WTC11 (cell line): ENCODE results near the gene CCHCR1. TPM values are rescaled to one million over a fixed set of nuclear protein-coding genes. Genes with fewer than 3 reads are reported as not detected.
"Not testable (repeated sequence)": the region's sequence is repeated elsewhere in the genome, so short reads cannot be mapped to it uniquely, and the experiment has no call there.

Experiments
- ATAC-seq: fragments of 200-7000 bp; cut with Tn5 transposase; 2 replicates; pipeline ENCODE4 v1.10.0; 2021; ENCODE audit warnings: mild to moderate bottlenecking, moderate library complexity
- CTCF ChIA-PET: fragments of 300-600 bp; sonication (Branson Sonifier 250); formaldehyde crosslinking; loops from one replicate; lab custom pipeline; 2021; ENCODE audit warnings: antibody characterized with exemption; lab: Charles Lee
- POLR2A ChIA-PET: fragments of 350-600 bp; sonication (Branson Sonifier 250); formaldehyde crosslinking; loops from one replicate; lab custom pipeline; 2021; ENCODE audit warnings: antibody characterized with exemption; lab: Charles Lee
- DNase-seq: peaks from one replicate; pipeline ENCODE4 v3.0.0; 2021; ENCODE audit warnings: low spot score
- H3K27ac Mint-ChIP-seq: 2 replicates; pipeline ENCODE4 v1.8.0; 2021; ENCODE audit warnings: mixed read lengths
- H3K27me3 Mint-ChIP-seq: 2 replicates; pipeline ENCODE4 v1.8.0; 2021; ENCODE audit warnings: low read depth, mild to moderate bottlenecking, moderate library complexity, mixed read lengths
- H3K36me3 Mint-ChIP-seq: 2 replicates; pipeline ENCODE4 v1.8.0; 2021; ENCODE audit warnings: mixed read lengths
- H3K4me1 Mint-ChIP-seq: 2 replicates; pipeline ENCODE4 v1.8.0; 2022; ENCODE audit warnings: mixed read lengths
- H3K4me3 Mint-ChIP-seq: 2 replicates; pipeline ENCODE4 v1.8.0; 2021; ENCODE audit warnings: mild to moderate bottlenecking, moderate library complexity, mixed read lengths
- H3K9me3 Mint-ChIP-seq: 2 replicates; pipeline ENCODE4 v1.8.0; 2021; ENCODE audit warnings: mixed read lengths
- ATF3 ChIP-seq: sonication (generic); formaldehyde crosslinking; conservative IDR thresholded peaks from 2 replicates; pipeline ENCODE4 v1.8.1; 2022; ENCODE audit warnings: mild to moderate bottlenecking, missing genetic modification reagents
- CBFB ChIP-seq: sonication (generic); formaldehyde crosslinking; IDR thresholded peaks from 2 replicates; pipeline ENCODE4 v1.8.1; 2022; ENCODE audit warnings: mild to moderate bottlenecking, low read depth, missing genetic modification reagents
- CTCF ChIP-seq: fragments of 200-600 bp; IDR thresholded peaks from 2 replicates; pipeline ENCODE4 v1.8.0; 2022; ENCODE audit warnings: antibody characterized with exemption
- E2F5 ChIP-seq: sonication (generic); formaldehyde crosslinking; IDR thresholded peaks from 2 replicates; pipeline ENCODE4 v1.8.1; 2022; ENCODE audit warnings: mild to moderate bottlenecking, moderate library complexity, missing genetic modification reagents
- ELF4 ChIP-seq: sonication (generic); formaldehyde crosslinking; IDR thresholded peaks from 2 replicates; pipeline ENCODE4 v1.8.1; 2022; ENCODE audit warnings: low read depth, mild to moderate bottlenecking, moderate library complexity, missing genetic modification reagents
- EMX1 ChIP-seq: fragments of 250-450 bp; sonication (Bioruptor Pico); IDR thresholded peaks from 2 replicates; pipeline ENCODE4 v1.8.0; 2021; ENCODE audit warnings: mild to moderate bottlenecking
- ERG ChIP-seq: fragments of 250-450 bp; sonication (Bioruptor Pico); IDR thresholded peaks from 2 replicates; pipeline ENCODE4 v1.8.0; 2021; ENCODE audit warnings: mild to moderate bottlenecking
- NFE2L1 ChIP-seq: sonication (generic); formaldehyde crosslinking; IDR thresholded peaks from 2 replicates; pipeline ENCODE4 v1.8.1; 2023; ENCODE audit warnings: missing genetic modification reagents
- NR3C1 ChIP-seq: sonication (generic); formaldehyde crosslinking; conservative IDR thresholded peaks from 2 replicates; pipeline ENCODE4 v1.8.1; 2023; ENCODE audit warnings: low read depth, mild to moderate bottlenecking, missing genetic modification reagents
- SMAD3 ChIP-seq: sonication (generic); formaldehyde crosslinking; IDR thresholded peaks from 2 replicates; pipeline ENCODE4 v1.8.0; 2022; ENCODE audit warnings: missing genetic modification reagents, mild to moderate bottlenecking, borderline replicate concordance
- SP1 ChIP-seq: sonication (generic); formaldehyde crosslinking; conservative IDR thresholded peaks from 2 replicates; pipeline ENCODE4 v1.8.1; 2022; ENCODE audit warnings: missing genetic modification reagents
- USF1 ChIP-seq: sonication (generic); formaldehyde crosslinking; IDR thresholded peaks from 2 replicates; pipeline ENCODE4 v1.8.0; 2022; ENCODE audit warnings: mild to moderate bottlenecking, missing genetic modification reagents
- ZNF121 ChIP-seq: sonication (generic); formaldehyde crosslinking; IDR thresholded peaks from 2 replicates; pipeline ENCODE4 v1.8.0; 2023; ENCODE audit warnings: missing genetic modification reagents
- ZNF263 ChIP-seq: sonication (generic); formaldehyde crosslinking; IDR thresholded peaks from 2 replicates; pipeline ENCODE4 v1.8.1; 2022; ENCODE audit warnings: low read depth, mild to moderate bottlenecking, moderate library complexity, missing genetic modification reagents
- ZNF396 ChIP-seq: fragments of 250-450 bp; sonication (Bioruptor Pico); IDR thresholded peaks from 2 replicates; pipeline ENCODE4 v1.8.0; 2021; ENCODE audit warnings: mild to moderate bottlenecking, moderate library complexity, borderline replicate concordance
- ZNF423 ChIP-seq: fragments of 250-450 bp; sonication (Bioruptor Pico); IDR thresholded peaks from 2 replicates; pipeline ENCODE4 v2.1.2; 2022; ENCODE audit warnings: mild to moderate bottlenecking, moderate library complexity
- ZNF425 ChIP-seq: fragments of 250-450 bp; sonication (Bioruptor Pico); conservative IDR thresholded peaks from 2 replicates; pipeline ENCODE4 v1.9.0; 2021; ENCODE audit warnings: mild to moderate bottlenecking
- total RNA-seq: library from RNA; stranded (reverse); gene quantifications from 3 replicates; pipeline ENCODE4 v1.2.3, GENCODE V29; 2021

CCHCR1 gene
- total RNA-seq, 1 experiment from 2014 or later: 58.7 TPM

- ATAC-seq, DNase-seq, H3K27me3 Mint-ChIP-seq, H3K4me1 Mint-ChIP-seq: not testable (repeated sequence)
- ChIA-PET POLR2A (interaction anchor here (0.6 kb wide), 1 partner anchor 52 kb away, joined by 3 read pairs; no protein-coding TSS in a partner anchor), CTCF (interaction anchor here (0.5 to 4.1 kb wide), 19 partner anchors 15 to 477 kb away, joined by 3 to 60 read pairs (median 3); partner anchors contain the start of gene TCF19)
- H3K4me3 Mint-ChIP-seq: peak overlapping the region; percentile 83
- peaks cover 19% of the 10 kb centered on the region for H3K36me3 Mint-ChIP-seq
- H3K9me3 Mint-ChIP-seq: peaks cover 27% of the 10 kb centered on the region
- peak overlapping the region; percentile 91 for H3K27ac Mint-ChIP-seq
- peak; percentile 62; the same call in 1 of the 2 replicates for TF ChIP-seq ZNF121 (CRISPR knock-in tag)
Observed at GRCh38 chr6:31196251-31197022, 38.8 kb upstream of the CCHCR1 start.

GRCh38 chr6:31195308-31195979 is 37.8 kb upstream of the CCHCR1 start:
- Mint-ChIP-seq H3K36me3 (peaks cover 14% of the 10 kb centered on the region), H3K9me3 (peaks cover 19% of the 10 kb centered on the region)
- CTCF ChIA-PET: interaction anchor here (0.6 to 4.1 kb wide), 7 partner anchors 24 to 211 kb away, joined by 3 to 60 read pairs (median 3); no protein-coding TSS in a partner anchor
- H3K4me3 Mint-ChIP-seq, DNase-seq, H3K4me1 Mint-ChIP-seq, H3K27ac Mint-ChIP-seq, ATAC-seq, H3K27me3 Mint-ChIP-seq: not testable (repeated sequence)
- POLR2A ChIA-PET: interaction anchor here (0.6 kb wide), 1 partner anchor 53 kb away, joined by 3 read pairs; no protein-coding TSS in a partner anchor

- Mint-ChIP-seq H3K9me3 (peaks cover 14% of the 10 kb centered on the region), H3K27me3 (no peaks in the 10 kb centered on the region), H3K4me3 (no peak overlapping the region), H3K36me3 (peaks cover 14% of the 10 kb centered on the region), H3K4me1 (peaks cover 13% of the 10 kb centered on the region)
- DNase-seq (no peak), ATAC-seq (no peak)
- CTCF ChIA-PET: interaction anchor here (0.8 to 6.5 kb wide), 9 partner anchors 22 to 184 kb away, joined by 3 to 60 read pairs (median 11); partner anchors contain the start of genes POU5F1 and PSORS1C2
- TF ChIP-seq SMAD3 (CRISPR knock-in tag) (no peak), NFE2L1 (CRISPR knock-in tag) (no peak), E2F5 (no peak), ERG (CRISPR knock-in tag) (no peak), ZNF396 (CRISPR knock-in tag) (no peak), SP1 (CRISPR knock-in tag) (no peak), ELF4 (CRISPR knock-in tag) (no peak), ZNF425 (CRISPR knock-in tag) (no peak), EMX1 (CRISPR knock-in tag) (no peak), CTCF (no peak), ATF3 (CRISPR knock-in tag) (no peak), ZNF263 (no peak), CBFB (CRISPR knock-in tag) (no peak), USF1 (CRISPR knock-in tag) (no peak), NR3C1 (CRISPR knock-in tag) (no peak), ZNF423 (CRISPR knock-in tag) (no peak)
- TF ChIP-seq, all 79 proteins: peak for 0
- POLR2A ChIA-PET: no interaction called here
- no peak overlapping the region for H3K27ac Mint-ChIP-seq
Observed at GRCh38 chr6:31194061-31194834, 36.6 kb upstream of the CCHCR1 start.
